Raji (cell line): ENCODE data around the gene MAP3K5.

Experiments
- POLR2A ChIP-seq: IDR thresholded peaks from 2 replicates; pipeline ENCODE4 v1.6.1; 2011; ENCODE audit warnings: low read depth, low read length, control low read depth; ENCODE audit not compliant: insufficient read depth

The MAP3K5 gene

GRCh38 chr6:136517002-136517401 lies 275.3 kb downstream of the MAP3K5 start:
- no peak for TF ChIP-seq POLR2A

GRCh38 chr6:136514591-136514990 lies 277.7 kb downstream of the MAP3K5 start:
- TF ChIP-seq POLR2A, result no peak

GRCh38 chr6:136511926-136512325 lies 280.4 kb downstream of the MAP3K5 start:
- TF ChIP-seq POLR2A, result no peak

GRCh38 chr6:136511397-136511796 lies 280.9 kb downstream of the MAP3K5 start:
- no peak for TF ChIP-seq POLR2A

GRCh38 chr6:136510782-136511181 lies 281.5 kb downstream of the MAP3K5 start:
- TF ChIP-seq POLR2A, result no peak

GRCh38 chr6:136510299-136510698 lies 282.0 kb downstream of the MAP3K5 start:
- TF ChIP-seq POLR2A, result no peak

- TF ChIP-seq POLR2A, result no peak
Observed at GRCh38 chr6:136508725-136509392, 283.4 kb downstream of the MAP3K5 start.
